GDM1 (cell line): ENCODE data around the gene ZNF577.

ENCODE experiments used
- DNase-seq: peaks from one replicate; lab custom pipeline; 2025; lab: John Stamatoyannopoulos, UW

ZNF577 gene

DNA sequence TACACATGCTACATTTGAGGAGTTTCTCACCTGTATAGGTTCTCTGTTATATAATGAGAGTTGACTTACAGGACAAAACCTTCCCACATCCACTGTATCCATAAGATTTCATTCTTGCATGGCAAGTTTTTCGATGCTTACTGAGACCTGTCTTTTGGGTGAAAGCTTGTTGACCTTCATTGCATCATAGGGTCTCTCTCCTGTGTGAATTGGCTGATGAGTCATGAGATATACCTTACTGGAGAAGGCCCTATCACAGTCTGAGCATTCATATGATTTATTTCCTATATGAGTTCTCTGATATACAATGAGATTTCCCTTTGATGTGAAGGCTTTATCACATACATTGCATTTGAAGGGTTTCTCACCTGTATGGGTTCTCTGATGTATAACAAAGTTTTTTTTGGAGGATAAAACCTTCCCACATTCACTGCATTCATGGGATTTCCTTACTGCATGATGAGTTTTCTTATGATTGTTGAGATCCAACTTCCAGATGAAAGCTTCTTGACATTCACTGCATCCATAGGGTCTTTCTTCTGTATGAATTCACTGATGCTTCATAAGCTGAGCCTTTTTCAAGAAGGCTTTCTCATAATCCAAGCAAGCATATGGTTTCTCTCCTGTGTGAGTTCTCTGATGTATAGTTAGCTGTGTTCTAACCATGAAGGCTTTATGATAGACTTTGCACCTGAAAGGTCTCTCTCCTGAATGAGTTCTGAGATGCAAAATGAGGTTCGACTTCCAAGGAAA is 25.7 kb downstream of the ZNF577 start:
- DNase-seq = no peak

DNA sequence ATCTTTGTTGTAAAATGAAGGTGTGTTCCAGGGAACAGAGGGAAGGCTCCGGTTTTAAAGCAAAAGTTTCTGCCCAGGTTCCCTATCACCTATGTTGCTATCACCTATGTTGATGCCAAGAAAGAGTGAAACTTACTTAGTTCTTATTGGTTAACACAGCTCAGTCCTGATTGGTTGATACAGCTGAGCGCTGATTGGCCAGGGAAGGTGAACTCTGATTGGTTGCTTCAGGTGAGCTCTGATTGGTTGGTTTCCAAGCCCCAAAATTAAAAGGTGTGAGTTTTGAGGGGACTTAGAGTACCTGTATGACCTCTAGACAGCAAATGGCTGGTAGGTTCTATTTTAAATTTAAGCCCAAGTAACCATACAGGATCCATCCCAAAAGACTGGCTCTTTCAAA is 50.6 kb downstream of the ZNF577 start:
- no peak for DNase-seq

- DNase-seq = peak; percentile 73
Measured at GRCh38 chr19:51830274-51830673, 57.5 kb downstream of the ZNF577 start.

- peak; percentile 85 for DNase-seq
Measured at GRCh38 chr19:51824281-51825005, 63.3 kb downstream of the ZNF577 start.

DNA sequence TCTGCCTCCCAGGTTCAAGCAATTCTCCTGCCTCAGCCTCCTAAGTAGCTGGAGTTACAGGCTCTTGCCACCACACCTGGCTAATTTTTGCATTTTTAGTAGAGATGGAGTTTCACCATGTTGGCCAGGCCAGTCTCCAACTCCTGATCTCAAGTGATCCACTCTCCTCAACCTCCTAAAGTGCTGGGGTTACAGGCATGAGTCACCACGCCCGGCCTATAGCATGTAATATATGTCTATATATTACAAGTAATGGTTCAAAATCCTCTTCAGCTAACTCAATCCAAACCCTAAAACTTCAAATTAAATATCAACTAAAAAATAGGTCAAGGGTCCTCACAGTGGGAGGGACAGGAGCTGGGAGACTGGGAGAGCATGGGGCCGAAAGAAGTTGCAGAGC is 64.8 kb downstream of the ZNF577 start:
- no peak for DNase-seq

- DNase-seq = no peak
Measured at GRCh38 chr19:51822325-51822724, 65.4 kb downstream of the ZNF577 start.

DNA sequence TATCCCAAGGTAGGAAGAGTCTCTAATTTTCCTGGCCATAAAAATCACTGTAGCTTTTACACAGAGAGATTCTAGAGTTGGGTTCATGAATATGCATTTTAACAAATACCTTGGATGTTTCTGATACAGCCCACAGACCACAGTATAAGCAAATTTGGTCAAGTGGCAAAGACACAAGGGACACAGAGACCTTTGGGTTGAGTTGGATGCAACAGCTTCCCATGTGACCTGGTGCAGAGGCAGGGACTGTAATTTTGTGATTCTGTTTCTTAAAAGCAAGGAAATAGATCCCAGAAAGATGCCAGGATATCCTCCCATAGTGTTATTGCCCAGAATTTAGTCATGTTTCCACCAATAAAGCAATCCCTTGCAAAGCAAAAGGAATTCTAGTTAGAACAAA is 65.8 kb downstream of the ZNF577 start:
- DNase-seq = no peak

DNA sequence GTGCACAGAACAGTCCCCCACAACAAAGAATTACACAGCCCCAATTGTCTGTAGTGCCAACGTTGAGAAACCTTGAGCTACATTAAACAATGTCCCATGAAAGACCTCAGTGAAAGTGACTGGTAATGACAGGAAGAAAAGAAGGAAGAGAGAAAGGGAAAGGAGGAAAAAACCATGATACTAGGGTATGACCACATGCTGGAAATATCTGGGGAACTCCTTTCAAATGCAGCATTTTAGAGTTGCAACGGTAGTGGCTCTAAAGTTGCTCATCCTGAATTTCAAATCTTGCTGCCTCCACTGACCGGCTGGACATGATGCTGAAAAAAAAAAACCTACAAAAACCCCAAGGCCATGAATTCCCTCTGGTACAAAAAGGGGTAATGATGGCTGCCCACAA is 66.3 kb downstream of the ZNF577 start:
- no peak for DNase-seq
